H9 (cell line): Measurements from ENCODE around the gene CXCL9. TPM values are rescaled to one million over a fixed set of nuclear protein-coding genes. Genes with fewer than 3 reads are reported as not detected.

Source experiments
- DNase-seq: peaks from one replicate; pipeline ENCODE4 v3.0.0-alpha.2; 2017
- H2AFZ ChIP-seq: one replicate; pipeline ENCODE4 v1.6.1; 2013; ENCODE audit warnings: mild to moderate bottlenecking, low read length, control low read depth, moderate library complexity
- H2AK5ac ChIP-seq: 2 replicates; pipeline ENCODE4 v1.6.1; 2013; ENCODE audit warnings: low read length, control low read depth, mixed read lengths; ENCODE audit not compliant: insufficient read length
- H2BK120ac ChIP-seq: one replicate; pipeline ENCODE4 v1.6.1; 2013; ENCODE audit warnings: low read depth, mild to moderate bottlenecking, low read length, control low read depth, inconsistent platforms; ENCODE audit not compliant: poor library complexity, severe bottlenecking
- H2BK12ac ChIP-seq: 2 replicates; pipeline ENCODE4 v1.6.1; 2013; ENCODE audit warnings: low read length, control low read depth, mixed read lengths, low read depth; ENCODE audit not compliant: insufficient read length
- H2BK15ac ChIP-seq: 2 replicates; pipeline ENCODE4 v1.6.1; 2013; ENCODE audit warnings: low read depth, low read length, control low read depth
- H2BK20ac ChIP-seq: one replicate; pipeline ENCODE4 v1.6.1; 2013; ENCODE audit warnings: low read depth, mild to moderate bottlenecking, low read length, control low read depth, inconsistent platforms; ENCODE audit not compliant: poor library complexity, severe bottlenecking
- H2BK5ac ChIP-seq: 2 replicates; pipeline ENCODE4 v1.6.1; 2013; ENCODE audit warnings: low read length, control low read depth, mixed read lengths; ENCODE audit not compliant: insufficient read length
- H3K14ac ChIP-seq: 2 replicates; pipeline ENCODE4 v1.6.1; 2013; ENCODE audit warnings: low read length, control low read depth; ENCODE audit not compliant: insufficient read depth
- H3K18ac ChIP-seq: 2 replicates; pipeline ENCODE4 v1.6.1; 2013; ENCODE audit warnings: low read depth, mild to moderate bottlenecking, mixed read lengths, low read length, control low read depth; ENCODE audit not compliant: insufficient read length
- H3K23ac ChIP-seq: 2 replicates; pipeline ENCODE4 v1.6.1; 2013; ENCODE audit warnings: low read length, control low read depth, mixed read lengths, low read depth; ENCODE audit not compliant: insufficient read length
- H3K23me2 ChIP-seq: 2 replicates; pipeline ENCODE4 v1.6.1; 2013; ENCODE audit warnings: low read depth, mild to moderate bottlenecking, mixed read lengths, low read length, control low read depth; ENCODE audit not compliant: insufficient read length, poor library complexity, severe bottlenecking
- H3K27ac ChIP-seq: 2 replicates; pipeline ENCODE4 v1.5.1; 2013; ENCODE audit warnings: low read length, control low read depth, mixed read lengths, low read depth; ENCODE audit not compliant: insufficient read length
- H3K27me3 ChIP-seq: 2 replicates; pipeline ENCODE4 v1.6.1; 2013; ENCODE audit warnings: low read length, control low read depth, inconsistent platforms; ENCODE audit not compliant: insufficient read depth
- H3K4ac ChIP-seq: 2 replicates; pipeline ENCODE4 v1.6.1; 2013; ENCODE audit warnings: low read depth, mild to moderate bottlenecking, control low read depth, inconsistent platforms, low read length, moderate library complexity
- H3K4me1 ChIP-seq: 2 replicates; pipeline ENCODE4 v1.6.1; 2013; ENCODE audit warnings: low read length, control low read depth, inconsistent platforms; ENCODE audit not compliant: insufficient read depth
- H3K4me2 ChIP-seq: 2 replicates; pipeline ENCODE4 v1.6.1; 2013; ENCODE audit warnings: low read length, control low read depth, mixed read lengths; ENCODE audit not compliant: insufficient read length, insufficient read depth
- H3K56ac ChIP-seq: 2 replicates; pipeline ENCODE4 v1.6.1; 2013; ENCODE audit warnings: low read depth, mild to moderate bottlenecking, mixed read lengths, low read length, control low read depth; ENCODE audit not compliant: insufficient read length
- H3K79me1 ChIP-seq: 2 replicates; pipeline ENCODE4 v1.6.1; 2013; ENCODE audit warnings: low read depth, mild to moderate bottlenecking, moderate library complexity, low read length, control low read depth, inconsistent platforms; ENCODE audit not compliant: insufficient read depth, poor library complexity, severe bottlenecking
- H3K79me2 ChIP-seq: 2 replicates; pipeline ENCODE4 v1.6.1; 2013; ENCODE audit warnings: low read length, control low read depth, inconsistent platforms; ENCODE audit not compliant: insufficient read depth
- H3K9ac ChIP-seq: 2 replicates; pipeline ENCODE4 v1.6.1; 2013; ENCODE audit warnings: low read length, control low read depth, mixed read lengths; ENCODE audit not compliant: insufficient read length; ENCODE audit errors: extremely low read depth
- H3K9me3 ChIP-seq: one replicate; pipeline ENCODE4 v1.6.1; 2013; ENCODE audit warnings: low read depth, low read length, inconsistent platforms; ENCODE audit not compliant: control insufficient read depth
- H3T11ph ChIP-seq: one replicate; pipeline ENCODE4 v1.6.1; 2013; ENCODE audit warnings: mild to moderate bottlenecking, low read length, control low read depth, inconsistent platforms
- H4K20me1 ChIP-seq: one replicate; pipeline ENCODE4 v1.6.1; 2013; ENCODE audit not compliant: control insufficient read depth, insufficient read length, insufficient read depth
- H4K5ac ChIP-seq: 2 replicates; pipeline ENCODE4 v1.6.1; 2013; ENCODE audit warnings: low read depth, mild to moderate bottlenecking, mixed read lengths, low read length, control low read depth; ENCODE audit not compliant: insufficient read length
- H4K8ac ChIP-seq: replicated peaks from 2 replicates; pipeline ENCODE4 v1.6.1; 2013; ENCODE audit warnings: low read length, control low read depth, mixed read lengths, low read depth; ENCODE audit not compliant: insufficient read length
- H4K91ac ChIP-seq: 2 replicates; pipeline ENCODE4 v1.6.1; 2013; ENCODE audit warnings: low read depth, mild to moderate bottlenecking, moderate library complexity, mixed read lengths, low read length, control low read depth; ENCODE audit not compliant: insufficient read length
- H3K27ac Mint-ChIP-seq, 3 experiments: 2 replicates in 2 of 3; 3 replicates in 1 of 3; pipeline ENCODE4 v1.8.0; 2020 to 2021; ENCODE audit warnings: mixed read lengths in 3 of 3, mild to moderate bottlenecking in 1 of 3, moderate library complexity in 1 of 3
- H3K27me3 Mint-ChIP-seq: 2 replicates; pipeline ENCODE4 v1.8.0; 2021; ENCODE audit warnings: low read depth, mild to moderate bottlenecking, moderate library complexity, mixed read lengths
- H3K36me3 Mint-ChIP-seq, 3 experiments: 2 replicates in 2 of 3; 3 replicates in 1 of 3; pipeline ENCODE4 v1.8.0; 2020 to 2021; ENCODE audit warnings: low read depth in 3 of 3, mixed read lengths in 3 of 3; ENCODE audit not compliant: insufficient read depth in 1 of 3
- H3K4me1 Mint-ChIP-seq, 2 experiments: 2 replicates each; pipeline ENCODE4 v1.8.0; 2020; ENCODE audit warnings: mixed read lengths in 2 of 2
- H3K4me3 Mint-ChIP-seq, 2 experiments: 2 replicates in 1 of 2; 3 replicates in 1 of 2; pipeline ENCODE4 v1.8.0; 2020 to 2021; ENCODE audit warnings: mild to moderate bottlenecking in 2 of 2, mixed read lengths in 2 of 2, moderate library complexity in 1 of 2
- H3K9me3 Mint-ChIP-seq, 2 experiments: 2 replicates in 1 of 2; 3 replicates in 1 of 2; pipeline ENCODE4 v1.8.0; 2020; ENCODE audit warnings: mild to moderate bottlenecking in 2 of 2, mixed read lengths in 2 of 2, moderate library complexity in 1 of 2
- CTCF ChIP-seq: fragments of 200-600 bp; sonication (generic); conservative IDR thresholded peaks from 3 replicates; pipeline ENCODE4 v1.8.0; 2021; ENCODE audit warnings: antibody characterized with exemption, mild to moderate bottlenecking
- total RNA-seq: library from RNA; stranded (reverse); gene quantifications from 2 replicates; pipeline ENCODE4 v1.2.1, GENCODE V29; 2021

The CXCL9 gene
- total RNA-seq, 1 experiment from 2014 or later, result not detected

- no peak overlapping the region for H3T11ph ChIP-seq
- DNase-seq, result no peak
- H3K9me3 ChIP-seq, result peaks cover 10% of the 10 kb centered on the region
- H3K4me1 Mint-ChIP-seq, result no peaks in the 10 kb centered on the region
- no peaks in the 10 kb centered on the region for H3K79me2 ChIP-seq
- H3K14ac ChIP-seq, result no peak overlapping the region
- no peak overlapping the region for H2BK15ac ChIP-seq
- no peak overlapping the region for H3K23ac ChIP-seq
- no peak overlapping the region for H3K4me2 ChIP-seq
- no peaks in the 10 kb centered on the region for H3K27me3 Mint-ChIP-seq
- H3K27me3 ChIP-seq, result no peaks in the 10 kb centered on the region
- no peak overlapping the region for H3K56ac ChIP-seq
- no peak overlapping the region for H2BK120ac ChIP-seq
- no peak overlapping the region for H2AK5ac ChIP-seq
- H4K5ac ChIP-seq, result no peak overlapping the region
- H2BK5ac ChIP-seq, result no peak overlapping the region
- no peak overlapping the region for H4K91ac ChIP-seq
- no peak overlapping the region for H2BK20ac ChIP-seq
- H3K9me3 Mint-ChIP-seq, result peaks cover 12 to 13% of the 10 kb centered on the region in 2 experiments; a peak in 4 of 5 replicates
- no peak overlapping the region for H2AFZ ChIP-seq
- H3K4me3 Mint-ChIP-seq, result no peak overlapping the region
- no peaks in the 10 kb centered on the region for H3K79me1 ChIP-seq
- H3K18ac ChIP-seq, result no peak overlapping the region
- H4K8ac ChIP-seq, result no peak overlapping the region
- H2BK12ac ChIP-seq, result no peak overlapping the region
- H4K20me1 ChIP-seq, result no peaks in the 10 kb centered on the region
- H3K23me2 ChIP-seq, result no peaks in the 10 kb centered on the region
- H3K4ac ChIP-seq, result no peak overlapping the region
- no peaks in the 10 kb centered on the region for H3K4me1 ChIP-seq
- peaks cover 63 to 90% (median 79%) of the 10 kb centered on the region in 3 experiments for H3K36me3 Mint-ChIP-seq
- no peak overlapping the region for H3K27ac ChIP-seq
- TF ChIP-seq CTCF, result no peak
- H3K9ac ChIP-seq, result no peak overlapping the region
- H3K27ac Mint-ChIP-seq, result no peak overlapping the region
Measured at GRCh38 chr4:75973766-75974165, 33.5 kb downstream of the CXCL9 start.
